GM13977 (cell line): ENCODE measurements around the gene SULT1C3.

Experiments used
- DNase-seq: peaks from one replicate; pipeline ENCODE4 v3.0.0; 2012; ENCODE audit warnings: low spot score
- in situ Hi-C: fragments of 300-500 bp; cut with MboI; formaldehyde crosslinking; loops from one replicate; pipeline ENCODE4 v1.12.0; 2022; ENCODE audit warnings: low sequenced_read_pairs, low pct_unique_long_range_greater_than_20kb, mixed read lengths, inconsistent platforms; ENCODE audit not compliant: unreplicated experiment
- TF ChIP-seq, protein P1 (sequence below): IDR thresholded peaks from 2 replicates; pipeline ENCODE4 v1.5.1; 2012; ENCODE audit warnings: mild to moderate bottlenecking, control low read depth; ENCODE audit not compliant: insufficient read depth; ENCODE audit errors: extremely low read depth, missing control alignments

SULT1C3 gene

DNA sequence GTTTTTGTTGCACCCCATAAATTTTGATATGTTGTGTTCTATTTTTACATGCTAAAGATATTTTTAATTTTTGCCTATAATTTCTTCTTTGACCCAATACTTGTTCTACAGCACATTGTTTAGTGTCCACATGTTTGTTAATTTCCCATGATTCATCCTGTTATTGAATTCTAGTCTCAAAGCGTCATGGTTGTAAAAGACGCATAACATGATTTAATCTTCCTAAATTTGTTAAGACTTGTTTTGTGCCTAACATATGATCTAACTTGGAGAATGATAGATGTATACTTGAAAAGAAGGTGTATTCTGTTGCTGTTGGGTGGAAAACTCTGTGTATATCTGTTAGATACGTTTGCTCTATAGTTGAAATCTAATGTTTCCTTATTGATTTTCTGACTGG is 27.1 kb upstream of the SULT1C3 start:
- DNase-seq: no peak
- TF ChIP-seq, protein P1, sequence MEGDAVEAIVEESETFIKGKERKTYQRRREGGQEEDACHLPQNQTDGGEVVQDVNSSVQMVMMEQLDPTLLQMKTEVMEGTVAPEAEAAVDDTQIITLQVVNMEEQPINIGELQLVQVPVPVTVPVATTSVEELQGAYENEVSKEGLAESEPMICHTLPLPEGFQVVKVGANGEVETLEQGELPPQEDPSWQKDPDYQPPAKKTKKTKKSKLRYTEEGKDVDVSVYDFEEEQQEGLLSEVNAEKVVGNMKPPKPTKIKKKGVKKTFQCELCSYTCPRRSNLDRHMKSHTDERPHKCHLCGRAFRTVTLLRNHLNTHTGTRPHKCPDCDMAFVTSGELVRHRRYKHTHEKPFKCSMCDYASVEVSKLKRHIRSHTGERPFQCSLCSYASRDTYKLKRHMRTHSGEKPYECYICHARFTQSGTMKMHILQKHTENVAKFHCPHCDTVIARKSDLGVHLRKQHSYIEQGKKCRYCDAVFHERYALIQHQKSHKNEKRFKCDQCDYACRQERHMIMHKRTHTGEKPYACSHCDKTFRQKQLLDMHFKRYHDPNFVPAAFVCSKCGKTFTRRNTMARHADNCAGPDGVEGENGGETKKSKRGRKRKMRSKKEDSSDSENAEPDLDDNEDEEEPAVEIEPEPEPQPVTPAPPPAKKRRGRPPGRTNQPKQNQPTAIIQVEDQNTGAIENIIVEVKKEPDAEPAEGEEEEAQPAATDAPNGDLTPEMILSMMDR: no peak
- in situ Hi-C loops: no loop called here

DNA sequence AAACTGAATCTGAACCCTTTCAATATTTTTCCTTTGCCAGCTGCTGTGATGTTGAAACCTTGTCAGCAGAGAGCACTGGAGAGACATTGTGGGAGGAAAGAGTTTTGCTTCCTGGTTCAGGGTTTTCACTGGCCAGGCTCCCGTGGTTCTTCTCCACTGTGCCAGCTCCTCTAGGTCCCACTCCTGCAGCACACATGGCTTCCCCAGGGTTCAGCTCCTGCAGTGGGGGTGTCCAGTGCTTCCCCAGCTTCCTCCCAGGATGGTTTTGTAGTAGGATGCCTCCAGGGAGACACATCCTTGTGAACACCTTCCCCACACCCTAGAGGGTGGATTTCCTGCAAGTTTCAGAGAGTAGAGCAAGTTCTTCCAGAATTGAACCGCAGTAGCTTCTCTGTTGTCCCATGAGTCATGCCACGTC is 24.0 kb upstream of the SULT1C3 start:
- TF ChIP-seq, protein P1: no peak
- DNase-seq: peak; percentile 7
- in situ Hi-C loops: no loop called here

DNA sequence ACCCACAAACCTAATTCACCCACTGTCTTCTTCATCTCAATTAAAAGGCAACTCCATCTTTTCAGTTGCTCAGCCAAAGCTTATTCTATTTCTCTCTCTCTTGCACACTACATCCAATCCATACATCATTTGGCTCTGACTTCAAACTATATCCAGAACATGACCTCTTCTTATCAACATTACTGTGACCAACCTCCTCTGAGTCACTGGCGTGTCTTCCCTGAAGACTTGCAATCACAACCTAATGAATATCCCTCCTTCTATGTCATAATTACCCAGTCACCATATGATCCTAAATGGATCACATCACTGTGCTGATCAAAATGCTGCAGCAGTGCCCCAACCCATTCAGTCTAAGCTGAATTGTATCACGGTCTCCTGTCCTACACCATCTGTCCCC is 22.6 kb upstream of the SULT1C3 start:
- DNase-seq: no peak
- TF ChIP-seq, protein P1: no peak
- in situ Hi-C loops: no loop called here

DNA sequence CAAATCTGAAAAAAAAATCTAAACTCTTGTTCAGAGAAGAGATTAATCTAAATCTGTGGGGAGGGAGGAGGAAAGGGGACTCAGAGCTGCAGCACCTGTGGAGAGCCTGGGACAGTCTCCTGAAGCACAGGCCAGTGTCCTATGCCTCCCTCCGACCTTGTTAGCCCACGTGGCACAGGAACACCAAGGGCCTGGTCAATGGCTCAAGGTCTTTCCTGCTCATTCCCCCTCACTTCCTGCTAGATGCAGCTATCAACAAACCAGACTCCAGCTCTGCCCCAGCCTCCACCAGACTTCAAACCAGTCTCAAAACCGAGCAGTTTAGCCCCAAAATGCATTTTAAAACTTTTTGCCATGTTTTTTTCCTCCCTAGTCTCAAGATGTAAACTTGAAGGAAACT is 20.1 kb upstream of the SULT1C3 start:
- DNase-seq: no peak
- TF ChIP-seq, protein P1: no peak
- in situ Hi-C loops: no loop called here

DNA sequence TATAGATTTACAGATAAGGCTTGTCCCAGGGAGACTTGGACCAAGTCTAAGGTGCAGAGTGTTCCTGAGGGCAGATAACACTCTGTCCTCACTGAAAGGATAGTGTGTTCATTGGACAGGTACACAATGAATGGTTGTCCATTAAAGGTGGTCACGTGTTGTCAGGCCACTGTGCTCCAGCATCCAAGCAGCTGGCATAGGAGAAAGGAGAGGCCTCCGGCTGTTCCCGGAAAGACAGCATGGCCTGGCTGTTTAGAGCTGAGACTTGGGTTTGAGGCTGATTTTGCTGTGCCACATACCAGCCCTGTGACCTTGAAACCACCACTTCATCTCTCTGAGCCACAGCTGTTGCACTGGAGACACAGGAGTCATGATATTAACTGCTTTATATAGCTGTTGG is 19.6 kb upstream of the SULT1C3 start:
- DNase-seq: no peak
- in situ Hi-C loops: no loop called here
- TF ChIP-seq, protein P1: no peak

DNA sequence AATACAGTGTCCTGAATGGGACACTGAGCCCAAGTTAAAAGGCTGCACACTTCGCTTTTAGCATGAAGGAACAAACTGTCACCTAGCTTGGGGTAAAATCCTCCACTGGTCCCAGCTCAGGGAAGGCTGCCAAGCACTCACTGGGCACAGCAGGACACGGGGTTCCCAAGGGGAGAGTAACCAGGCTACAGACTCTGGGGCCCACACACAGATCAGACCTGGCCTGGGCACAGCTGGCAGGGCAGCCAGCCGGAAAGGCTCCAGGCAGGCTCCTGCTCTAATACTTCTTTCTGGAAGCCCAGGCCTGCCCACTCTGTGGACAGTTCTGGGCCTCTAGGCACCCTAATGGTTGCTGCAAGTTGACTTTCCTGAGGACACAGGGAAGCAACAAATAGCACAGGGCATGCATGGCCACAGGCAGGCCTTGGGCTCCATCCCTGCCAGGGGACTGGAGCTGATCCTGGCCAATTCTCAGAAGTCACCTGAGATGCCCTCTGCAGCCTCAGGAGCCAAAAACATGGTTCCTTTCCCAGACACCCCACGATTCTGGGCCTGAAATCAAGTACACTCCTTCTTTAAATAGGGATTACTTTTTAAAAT is 18.7 kb upstream of the SULT1C3 start:
- TF ChIP-seq, protein P1: no peak
- in situ Hi-C loops: no loop called here
- no peak for DNase-seq
